Skeletal muscle satellite cell (primary cell): Measurements from ENCODE around the gene TMEM181.
A peak's percentile ranks its signal among the peaks of the same experiment; 100 is the strongest.
"Not testable (repeated sequence)": the region's sequence is repeated elsewhere in the genome, so short reads cannot be mapped to it uniquely, and the experiment has no call there.

ENCODE experiments used
- H3K27me3 ChIP-seq: 2 replicates; pipeline ENCODE4 v1.7.0; 2013; ENCODE audit warnings: low read length; ENCODE audit not compliant: control insufficient read depth, insufficient read depth
- H3K36me3 ChIP-seq: 2 replicates; pipeline ENCODE4 v1.7.0; 2013; ENCODE audit warnings: mild to moderate bottlenecking, control low read depth, low read length; ENCODE audit not compliant: insufficient read depth
- H3K4me1 ChIP-seq: 2 replicates; pipeline ENCODE4 v1.7.0; 2013; ENCODE audit warnings: low read length; ENCODE audit not compliant: control insufficient read depth, insufficient read depth
- H3K4me2 ChIP-seq: 2 replicates; pipeline ENCODE4 v1.7.0; 2013; ENCODE audit warnings: mild to moderate bottlenecking, low read length
- H3K4me3 ChIP-seq: 2 replicates; pipeline ENCODE4 v1.7.0; 2013; ENCODE audit warnings: low read length
- H3K9ac ChIP-seq: 2 replicates; pipeline ENCODE4 v1.7.0; 2013; ENCODE audit warnings: mild to moderate bottlenecking, low read depth, low read length, moderate library complexity
- H3K9me3 ChIP-seq: replicated peaks from 2 replicates; pipeline ENCODE4 v1.7.0; 2013; ENCODE audit warnings: mild to moderate bottlenecking, control low read depth, low read length

Gene TMEM181

DNA sequence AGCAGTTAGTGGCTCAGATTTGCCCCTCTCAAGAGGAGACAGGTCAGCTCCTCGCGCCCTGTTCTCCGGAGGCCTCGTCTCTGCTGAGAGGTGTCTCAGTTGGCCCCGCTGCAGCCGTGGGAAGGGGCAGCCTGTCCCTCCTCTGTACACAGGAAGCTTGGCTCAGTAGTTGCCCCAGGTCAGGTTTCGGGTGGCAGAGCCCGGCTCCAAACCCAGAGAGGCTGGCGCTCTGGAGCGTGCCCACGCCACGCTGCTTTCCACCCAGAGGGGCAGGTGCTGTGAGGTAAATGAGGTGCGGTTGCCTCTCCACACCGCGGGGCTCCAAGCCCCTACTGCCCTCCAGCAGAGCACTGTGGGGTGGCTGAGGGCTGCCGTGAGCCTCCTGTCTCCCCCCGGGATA lies 68.7 kb downstream of the TMEM181 start:
- no peaks in the 10 kb centered on the region for H3K9me3 ChIP-seq
- no peak overlapping the region for H3K4me3 ChIP-seq
- H3K9ac ChIP-seq, result no peak overlapping the region
- peaks cover 25% of the 10 kb centered on the region for H3K4me1 ChIP-seq
- peaks cover 57% of the 10 kb centered on the region for H3K36me3 ChIP-seq
- no peaks in the 10 kb centered on the region for H3K27me3 ChIP-seq
- no peak overlapping the region for H3K4me2 ChIP-seq

DNA sequence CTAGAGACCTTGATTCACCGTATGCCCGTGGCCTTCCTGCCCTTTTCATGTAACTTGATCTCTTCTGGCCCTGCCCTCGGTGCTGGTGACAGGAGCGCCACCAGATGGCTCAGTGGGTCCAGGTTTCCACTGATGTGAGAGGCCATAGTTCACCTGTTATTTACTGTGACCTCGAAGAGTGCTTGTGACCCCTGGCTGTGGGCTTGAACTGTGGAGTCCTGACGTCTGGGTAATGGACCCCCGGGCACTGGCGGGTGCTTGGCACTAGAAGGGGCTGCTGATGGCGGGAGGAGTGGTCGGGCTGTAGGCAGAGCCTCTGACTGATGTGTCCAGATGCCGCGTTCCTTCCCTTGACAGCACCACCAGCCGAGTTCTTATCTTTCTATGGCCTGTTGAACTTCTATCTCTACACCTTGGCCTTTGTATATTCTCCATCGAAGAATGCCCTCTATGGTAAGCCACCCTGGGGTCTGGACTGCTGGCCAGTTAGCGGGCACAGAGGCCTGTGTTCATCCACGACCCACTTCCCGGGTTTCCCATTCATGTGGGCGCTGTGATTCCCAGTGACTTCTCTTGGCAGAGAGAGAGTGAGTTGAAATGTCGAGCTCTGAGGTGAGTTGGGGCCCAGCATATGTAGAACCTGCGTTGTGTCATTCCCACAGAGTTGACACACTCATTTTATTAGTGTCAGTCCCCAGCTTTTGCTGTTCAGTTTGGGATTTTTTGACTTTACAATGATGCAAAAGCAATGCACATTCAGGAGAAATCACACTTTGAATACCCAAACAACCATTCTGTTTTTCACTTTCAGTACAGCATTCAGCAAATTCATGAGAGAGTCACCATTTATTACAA lies 69.7 kb downstream of the TMEM181 start:
- H3K27me3 ChIP-seq, result no peaks in the 10 kb centered on the region
- no peak overlapping the region for H3K4me3 ChIP-seq
- H3K4me1 ChIP-seq, result peaks cover 25% of the 10 kb centered on the region
- H3K4me2 ChIP-seq, result no peak overlapping the region
- H3K9ac ChIP-seq, result no peak overlapping the region
- H3K9me3 ChIP-seq, result no peaks in the 10 kb centered on the region
- H3K36me3 ChIP-seq, result peaks cover 56% of the 10 kb centered on the region

DNA sequence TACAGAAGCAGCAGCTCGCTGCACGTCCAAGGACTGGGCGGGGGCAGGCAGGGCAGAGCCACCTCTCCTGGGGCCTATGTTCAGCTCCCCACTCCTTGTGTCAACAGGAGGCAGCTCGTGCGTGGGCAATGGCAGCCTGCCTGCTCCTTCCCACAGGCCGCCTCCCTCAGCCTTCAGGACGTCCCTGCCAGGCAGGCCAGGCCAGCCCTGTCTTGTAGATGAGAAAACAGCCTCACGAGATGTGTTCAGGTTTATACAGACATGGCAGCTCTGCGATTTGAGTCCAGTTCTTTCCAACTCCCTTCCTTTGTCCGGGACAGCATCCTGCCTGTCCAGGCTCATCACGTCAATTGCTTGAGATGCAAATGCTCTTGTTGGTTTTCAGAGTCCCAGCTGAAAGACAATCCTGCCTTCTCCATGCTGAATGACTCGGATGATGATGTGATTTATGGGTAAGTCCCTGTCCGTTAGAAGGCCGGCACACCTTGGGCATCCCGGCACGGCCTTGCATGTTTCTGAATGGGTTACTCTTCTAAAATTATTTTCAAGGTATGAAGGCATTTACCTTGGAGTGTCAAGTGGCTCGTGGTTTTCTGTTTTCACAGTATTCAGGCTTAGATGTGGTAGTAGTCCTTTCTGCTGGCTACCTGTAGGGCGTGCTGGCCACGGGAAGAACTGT lies 71.2 kb downstream of the TMEM181 start:
- Histone ChIP-seq H3K4me1 (peaks cover 22% of the 10 kb centered on the region), H3K4me3 (no peak overlapping the region), H3K9ac (peak overlapping the region; percentile 44), H3K4me2 (peak overlapping the region; percentile 45), H3K27me3 (no peaks in the 10 kb centered on the region), H3K36me3 (peaks cover 57% of the 10 kb centered on the region), H3K9me3 (no peaks in the 10 kb centered on the region)

DNA sequence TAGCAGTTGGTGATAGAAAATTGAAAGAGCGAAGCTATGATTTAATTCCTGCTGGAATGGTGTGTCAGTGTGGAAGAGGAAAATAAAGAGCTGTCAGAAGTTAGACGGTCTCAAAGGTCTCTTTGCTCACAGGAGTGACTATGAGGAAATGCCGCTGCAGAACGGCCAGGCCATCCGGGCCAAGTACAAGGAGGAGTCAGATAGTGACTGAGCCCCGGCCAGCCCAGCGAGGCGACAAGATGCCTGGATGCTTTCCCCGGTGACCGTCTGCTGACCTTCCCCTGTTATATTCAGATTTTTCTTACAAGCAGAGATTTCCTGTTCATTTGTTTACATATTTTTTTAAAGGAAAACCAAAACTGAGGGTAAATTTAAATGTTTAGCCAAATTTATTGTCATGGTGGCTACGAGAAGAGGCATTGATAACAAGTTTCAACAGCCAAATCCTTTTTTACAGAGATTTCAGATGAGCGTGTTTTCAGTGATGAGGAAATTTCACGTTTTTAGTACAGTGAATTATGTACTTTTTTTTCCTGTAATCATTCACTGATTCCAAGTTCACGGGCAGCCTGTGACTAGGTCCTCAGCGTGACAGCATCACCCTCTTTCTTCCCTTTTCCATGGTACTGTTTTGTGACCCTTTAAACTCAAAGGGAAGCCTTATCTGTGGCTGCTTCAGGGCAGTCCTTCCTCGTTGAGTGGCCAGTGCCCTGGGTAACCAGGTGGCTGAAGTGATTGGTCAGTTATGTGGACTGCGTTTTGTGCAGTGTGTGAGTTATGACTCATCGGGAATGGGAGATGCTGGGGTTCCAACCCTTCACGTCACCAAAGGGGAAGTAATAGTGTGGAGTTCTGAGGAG lies 72.0 kb downstream of the TMEM181 start:
- Histone ChIP-seq H3K4me2 (peak overlapping the region; percentile 45), H3K9me3 (no peaks in the 10 kb centered on the region), H3K36me3 (peaks cover 58% of the 10 kb centered on the region), H3K27me3 (no peaks in the 10 kb centered on the region), H3K9ac (peak overlapping the region; percentile 44), H3K4me1 (peaks cover 21% of the 10 kb centered on the region), H3K4me3 (no peak overlapping the region)

DNA sequence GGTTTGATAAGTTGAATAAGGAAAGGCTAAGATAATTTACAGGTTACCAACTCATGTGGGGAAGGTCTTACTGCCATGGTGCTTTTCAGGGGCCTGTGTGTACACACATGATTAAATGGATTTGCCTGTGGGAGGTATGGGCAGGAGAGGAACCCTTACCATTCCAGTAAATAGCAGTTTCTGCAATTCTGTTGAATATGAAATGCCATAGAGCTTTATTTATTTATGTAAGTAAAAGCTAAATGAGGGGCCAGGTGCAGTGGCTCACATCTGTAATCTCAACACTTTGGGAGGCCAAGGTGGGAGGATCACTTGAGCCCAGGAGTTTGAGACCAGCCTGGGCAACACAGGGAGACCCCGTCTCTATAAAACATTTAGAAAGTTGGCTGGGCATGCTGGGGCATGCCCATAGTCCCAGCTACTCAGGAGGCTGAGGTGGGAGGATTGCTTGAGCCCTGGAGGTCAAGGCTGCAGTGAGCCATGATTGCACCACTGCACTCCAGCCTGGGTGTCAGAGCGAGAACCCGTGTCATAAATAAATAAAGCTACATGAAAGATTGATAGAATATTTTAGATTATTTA lies 72.7 kb downstream of the TMEM181 start:
- H3K4me3 ChIP-seq, H3K4me2 ChIP-seq, H3K27me3 ChIP-seq, H3K9me3 ChIP-seq, H3K9ac ChIP-seq: not testable (repeated sequence)
- H3K36me3 ChIP-seq, result peaks cover 59% of the 10 kb centered on the region
- peaks cover 21% of the 10 kb centered on the region for H3K4me1 ChIP-seq

DNA sequence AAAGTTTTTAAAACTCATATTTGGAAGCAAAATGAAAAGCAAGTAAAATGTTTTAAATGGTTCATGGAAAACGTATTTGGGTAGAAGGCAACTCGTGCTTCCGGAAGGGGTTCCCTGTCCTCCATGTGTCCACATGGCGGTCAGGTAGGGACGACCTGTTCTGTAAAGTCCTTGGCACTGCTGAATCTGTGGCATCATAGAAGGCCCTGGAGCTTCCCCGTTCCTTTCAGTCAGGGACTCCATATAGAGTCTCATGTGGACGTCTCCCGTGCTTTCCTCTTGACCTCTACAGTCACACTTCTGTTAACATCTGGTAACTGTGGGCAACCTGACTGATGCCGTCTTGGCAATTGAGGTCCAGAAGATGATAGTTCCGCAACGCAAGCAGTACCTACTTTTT lies 73.2 kb downstream of the TMEM181 start:
- Histone ChIP-seq H3K27me3 (no peaks in the 10 kb centered on the region), H3K4me3 (no peak overlapping the region), H3K4me1 (peaks cover 21% of the 10 kb centered on the region), H3K9ac (no peak overlapping the region), H3K36me3 (peaks cover 63% of the 10 kb centered on the region), H3K9me3 (no peaks in the 10 kb centered on the region), H3K4me2 (no peak overlapping the region)

DNA sequence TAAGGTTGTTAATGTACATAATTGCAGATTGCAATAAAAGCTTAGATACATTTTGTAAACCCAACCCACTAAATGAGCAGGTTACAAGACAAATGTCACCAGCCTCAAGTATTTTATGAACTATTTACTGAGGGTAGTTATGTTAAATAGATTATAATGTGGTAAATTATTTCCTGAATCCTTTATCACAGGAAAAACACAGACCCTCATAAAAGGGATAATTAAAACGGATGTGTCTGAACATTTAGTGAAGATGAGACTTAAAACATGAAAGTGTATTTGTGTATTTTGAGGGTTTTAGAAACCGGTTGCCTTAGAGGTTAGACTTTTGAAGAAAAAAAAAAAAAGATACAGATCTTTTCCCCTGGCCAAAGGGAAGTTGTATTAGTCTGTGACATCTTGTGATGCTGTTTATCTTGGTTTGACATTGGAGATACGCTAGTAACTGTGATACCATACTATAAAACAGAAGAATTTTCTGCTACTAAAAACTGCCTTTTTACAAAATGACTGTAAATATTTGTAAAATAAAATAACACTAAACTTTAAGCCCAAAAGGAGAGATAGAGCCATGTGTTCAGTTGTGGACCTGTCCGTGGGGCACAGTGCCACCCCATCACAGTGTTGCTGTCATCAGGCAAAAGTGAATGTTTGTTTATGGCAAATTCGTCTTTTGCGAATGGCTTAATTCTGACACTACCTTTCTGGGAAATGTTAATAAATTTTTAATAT lies 75.0 kb downstream of the TMEM181 start:
- H3K36me3 ChIP-seq, result peaks cover 65% of the 10 kb centered on the region
- H3K4me1 ChIP-seq, result peaks cover 21% of the 10 kb centered on the region
- no peak overlapping the region for H3K4me2 ChIP-seq

DNA sequence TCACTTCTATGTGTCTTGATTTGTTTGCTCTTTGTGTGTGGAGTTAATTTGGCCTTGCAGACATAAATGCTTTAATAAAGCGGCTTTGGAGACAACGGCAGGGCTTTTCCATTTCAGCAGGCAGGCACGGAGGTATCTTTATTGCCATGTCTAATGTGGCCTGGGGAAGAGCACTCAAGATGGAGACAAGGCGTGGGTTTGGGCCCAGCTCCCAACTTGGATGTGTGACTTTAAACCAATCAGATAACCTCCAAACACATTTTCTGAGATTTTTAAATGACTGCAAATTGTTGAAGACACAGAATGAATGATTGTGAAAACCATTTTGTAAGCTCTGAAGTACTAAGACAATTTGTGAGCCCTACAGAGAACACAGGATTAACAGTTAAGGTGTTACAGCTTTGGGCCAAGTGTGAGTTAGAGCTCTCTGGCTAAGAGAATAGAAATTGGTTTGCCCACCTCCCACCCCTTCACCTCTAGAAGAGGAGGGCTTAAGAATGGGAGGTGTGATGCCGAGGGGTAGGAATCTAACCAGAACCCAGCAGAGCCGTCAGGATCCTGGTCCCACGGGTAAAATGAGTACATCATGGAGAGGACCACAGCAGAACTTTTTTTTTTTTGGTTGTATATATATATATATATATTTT lies 75.7 kb downstream of the TMEM181 start:
- no peaks in the 10 kb centered on the region for H3K9me3 ChIP-seq
- no peaks in the 10 kb centered on the region for H3K27me3 ChIP-seq
- H3K9ac ChIP-seq, result no peak overlapping the region
- no peak overlapping the region for H3K4me2 ChIP-seq
- no peak overlapping the region for H3K4me3 ChIP-seq
- peaks cover 66% of the 10 kb centered on the region for H3K36me3 ChIP-seq
- peaks cover 27% of the 10 kb centered on the region for H3K4me1 ChIP-seq

More for the DNA sequence above, 75.0 kb downstream of the TMEM181 start:
- H3K9me3 ChIP-seq, result no peaks in the 10 kb centered on the region
- no peak overlapping the region for H3K4me3 ChIP-seq
- H3K9ac ChIP-seq, result no peak overlapping the region
- no peaks in the 10 kb centered on the region for H3K27me3 ChIP-seq

DNA sequence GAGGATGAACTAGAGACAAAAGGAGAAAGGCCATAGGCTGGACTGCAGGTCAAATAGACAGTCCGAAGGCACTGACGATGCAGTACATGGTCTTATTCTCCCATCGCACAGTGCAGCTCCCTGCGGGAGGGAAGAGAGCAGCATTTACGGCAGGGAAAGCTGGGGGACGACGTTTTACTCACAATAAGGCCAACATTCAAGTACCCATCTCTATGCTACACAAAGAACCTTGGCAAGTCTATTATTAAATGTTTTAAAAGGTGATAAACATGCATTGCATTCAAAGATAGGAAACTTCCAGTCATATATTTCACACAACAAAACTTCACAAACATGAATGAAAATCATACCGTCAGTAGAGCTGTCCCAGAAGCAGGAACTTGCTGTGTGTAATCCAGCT lies 76.9 kb downstream of the TMEM181 start:
- Histone ChIP-seq H3K9ac (no peak overlapping the region), H3K4me3 (no peak overlapping the region), H3K9me3 (no peaks in the 10 kb centered on the region), H3K4me1 (peaks cover 25% of the 10 kb centered on the region), H3K27me3 (no peaks in the 10 kb centered on the region), H3K4me2 (no peak overlapping the region), H3K36me3 (peaks cover 67% of the 10 kb centered on the region)

DNA sequence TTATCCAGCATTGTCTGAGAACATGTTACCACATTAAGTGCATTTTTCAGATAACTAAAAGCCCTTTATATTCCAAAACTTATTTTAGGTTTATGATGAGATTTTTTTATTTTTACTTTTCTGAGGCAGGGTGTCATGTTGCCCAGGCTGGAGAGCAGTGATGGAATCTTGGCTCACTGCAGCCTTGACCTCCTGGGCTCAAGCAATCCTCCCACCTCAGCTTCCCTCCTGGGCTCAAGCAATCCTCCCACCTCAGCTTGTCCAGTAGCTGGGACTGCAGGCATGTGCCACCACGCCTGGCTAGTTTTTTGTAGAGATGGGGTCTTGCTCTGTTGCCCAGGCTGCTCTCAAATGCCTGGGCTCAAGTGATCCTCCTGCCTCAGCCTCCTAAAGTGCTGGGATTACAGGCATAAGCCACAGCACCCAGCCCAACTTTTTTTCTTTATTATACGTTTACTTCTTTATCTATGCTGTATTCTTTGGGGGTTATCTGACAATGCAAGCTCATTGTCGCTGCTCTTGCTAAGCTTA lies 78.5 kb downstream of the TMEM181 start:
- Histone ChIP-seq H3K4me2 (no peak overlapping the region), H3K4me3 (no peak overlapping the region), H3K9me3 (no peaks in the 10 kb centered on the region), H3K27me3 (no peaks in the 10 kb centered on the region), H3K4me1 (peaks cover 29% of the 10 kb centered on the region), H3K9ac (no peak overlapping the region), H3K36me3 (peaks cover 61% of the 10 kb centered on the region)
